Stimulated activated CD8-positive, alpha-beta memory T cell treated with anti-CD3 and anti-CD28 coated beads, Interleukin-15, amount 100 ng/mL, for 24 hours (primary cell): Measurements from ENCODE around the gene LDLRAD4.
"Not testable (repeated sequence)": the region's sequence is repeated elsewhere in the genome, so short reads cannot be mapped to it uniquely, and the experiment has no call there.

Experiments used
- DNase-seq: peaks from one replicate; pipeline ENCODE4 v3.0.0-alpha.2; 2020; ENCODE audit warnings: low read depth

LDLRAD4 gene

DNA sequence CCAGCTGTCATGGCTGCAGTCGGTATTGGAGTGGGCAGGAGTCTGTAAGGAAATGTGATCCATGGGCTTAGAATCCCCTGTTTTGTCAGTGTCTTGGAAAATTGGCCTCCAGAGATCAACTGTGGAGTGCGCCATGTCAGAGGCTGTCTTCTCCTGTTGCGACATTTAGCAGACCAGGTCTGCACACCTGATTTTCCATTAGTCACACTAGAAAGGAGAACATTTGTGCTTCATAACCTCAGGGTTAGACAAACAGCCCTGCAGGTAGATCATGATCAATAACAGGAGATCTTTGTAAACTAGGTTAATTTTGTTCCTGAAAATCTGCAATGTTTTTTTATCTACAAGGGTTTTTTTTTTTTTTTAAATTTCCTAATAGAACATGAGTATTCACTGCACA is 28.0 kb downstream of the LDLRAD4 start:
- DNase-seq, result no peak

- no peak for DNase-seq
Observed at GRCh38 chr18:13247506-13247905, 28.9 kb downstream of the LDLRAD4 start.

GRCh38 chr18:13252686-13253410 is 34.3 kb downstream of the LDLRAD4 start:
- DNase-seq, result no peak

GRCh38 chr18:13253786-13254688 is 35.5 kb downstream of the LDLRAD4 start:
- no peak for DNase-seq

DNA sequence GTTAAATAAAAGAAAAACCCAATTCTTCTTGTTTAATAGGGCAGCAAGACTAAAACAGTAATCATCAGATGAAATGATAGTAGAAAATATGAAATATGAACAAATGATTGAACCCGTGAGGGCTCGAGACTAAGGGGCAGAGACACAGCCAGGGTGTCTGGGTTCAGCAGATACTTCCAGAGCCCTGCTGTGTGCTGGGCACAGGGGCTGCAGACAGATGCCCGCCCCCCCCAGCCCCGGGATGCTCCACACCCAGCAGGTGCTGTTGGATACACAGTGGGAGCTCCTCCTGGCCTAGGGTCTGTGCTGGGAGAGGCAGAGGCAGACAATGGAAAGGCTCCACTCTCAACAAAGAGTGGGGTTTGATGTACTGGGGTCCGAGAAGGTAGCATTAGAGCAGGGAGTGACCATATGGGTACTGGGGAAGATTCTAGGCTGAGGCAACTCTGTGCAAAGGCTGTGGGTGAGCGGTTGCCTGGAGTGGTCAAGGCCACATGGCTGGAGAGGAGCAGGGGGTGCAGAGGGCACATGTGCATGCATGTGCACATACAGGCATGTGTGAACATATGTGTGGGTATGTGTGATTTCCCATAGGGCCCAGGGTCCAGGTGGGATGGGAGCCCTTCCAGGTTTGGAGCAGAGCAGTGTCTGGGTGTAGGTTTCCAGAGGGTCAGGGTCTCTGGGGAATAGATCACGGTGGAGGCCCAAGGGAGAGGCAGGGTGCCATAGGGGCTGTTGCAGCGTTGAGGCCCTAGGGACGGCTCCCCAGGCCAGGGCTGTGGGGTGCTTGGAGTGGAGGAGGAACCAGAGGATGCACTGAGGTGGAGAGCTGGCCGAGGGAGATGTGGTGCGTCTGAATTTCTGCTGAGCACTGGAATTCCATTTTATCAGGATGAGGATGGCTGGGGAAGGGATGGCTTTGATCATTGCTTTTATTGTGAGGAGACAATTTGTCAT is 36.7 kb downstream of the LDLRAD4 start:
- no peak for DNase-seq

DNA sequence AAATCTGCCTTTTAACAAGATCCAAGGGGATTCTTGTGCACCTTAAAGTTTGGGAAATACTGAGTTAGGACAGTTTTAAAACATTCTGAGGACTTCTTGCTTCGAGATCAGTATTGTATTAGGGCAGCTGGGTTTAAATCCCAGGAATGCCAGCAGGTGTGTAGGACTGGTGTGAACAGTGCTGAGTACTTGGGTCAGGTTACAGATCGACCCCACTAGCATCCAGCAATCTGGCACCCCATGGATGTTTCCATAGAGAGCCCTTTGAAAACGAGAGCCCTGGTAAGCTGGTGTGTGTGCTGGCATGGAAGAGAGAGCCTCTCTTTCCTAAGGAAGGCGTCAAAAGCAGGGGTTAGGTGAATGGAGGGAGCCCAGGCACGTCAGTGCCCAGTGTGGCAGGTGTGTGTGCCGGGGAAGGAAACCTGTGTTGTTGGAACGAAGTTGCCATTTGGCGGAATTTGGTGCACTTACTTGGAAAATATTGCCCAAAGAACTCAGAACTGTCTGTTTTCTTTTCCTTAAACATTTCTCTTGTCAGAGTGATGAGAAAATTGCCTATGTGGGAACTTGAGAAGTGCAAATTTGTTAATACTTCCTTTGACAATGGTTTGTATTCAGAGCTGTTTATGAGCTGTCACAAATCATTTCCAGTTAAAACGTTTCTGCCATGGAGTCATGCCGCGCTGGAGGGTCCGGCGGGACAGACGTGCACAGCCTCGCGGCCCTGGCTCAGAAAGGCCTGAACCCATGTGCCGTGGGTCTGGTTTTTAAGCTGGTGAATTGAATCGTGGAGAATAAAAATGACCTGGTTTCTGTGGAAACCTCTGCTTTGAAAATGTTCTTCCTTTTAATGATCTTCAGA is 38.1 kb downstream of the LDLRAD4 start:
- no peak for DNase-seq

GRCh38 chr18:13257361-13257980 is 38.9 kb downstream of the LDLRAD4 start:
- no peak for DNase-seq

DNA sequence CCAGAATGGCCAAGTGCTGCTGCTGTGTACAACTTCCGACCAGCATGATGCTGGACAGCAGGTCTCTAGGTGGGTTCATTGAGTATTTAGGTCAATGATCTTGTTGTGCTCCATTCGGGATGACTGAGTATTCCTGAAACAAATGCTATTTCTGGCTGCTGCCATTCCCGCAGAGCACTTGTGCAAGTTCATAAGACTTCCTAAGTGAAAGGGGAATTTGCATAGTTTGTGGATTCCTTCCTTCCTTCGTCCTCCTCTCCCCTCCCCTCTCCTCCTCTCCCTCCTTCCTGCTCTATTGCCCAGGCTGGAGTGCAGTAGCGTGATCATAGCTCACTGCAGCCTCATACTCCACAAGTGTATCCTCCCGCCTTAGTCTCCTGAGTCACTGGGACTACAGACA is 40.4 kb downstream of the LDLRAD4 start:
- no peak for DNase-seq

DNA sequence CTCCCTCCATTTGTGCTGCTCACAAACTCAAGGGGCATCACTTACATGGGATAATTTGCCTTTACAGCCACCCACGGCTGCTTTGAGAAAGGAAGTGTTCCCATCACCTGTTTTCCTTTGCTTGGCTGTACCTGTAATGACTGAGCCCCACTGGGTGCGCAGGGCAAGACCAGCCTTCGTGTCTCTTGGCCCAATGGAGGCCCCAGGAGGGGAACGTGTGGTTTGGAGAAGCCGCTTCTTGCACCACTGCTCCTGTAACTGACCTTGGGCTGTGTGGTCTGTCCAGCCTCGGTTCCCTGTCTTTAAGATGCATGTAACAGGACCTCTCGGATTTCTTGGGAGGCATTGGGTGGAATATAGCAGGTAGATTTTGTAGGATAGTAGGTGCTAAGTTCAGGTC is 41.1 kb downstream of the LDLRAD4 start:
- DNase-seq, result no peak

GRCh38 chr18:13260197-13260934 is 41.8 kb downstream of the LDLRAD4 start:
- no peak for DNase-seq

GRCh38 chr18:13260935-13261640 is 42.5 kb downstream of the LDLRAD4 start:
- DNase-seq, result no peak

DNA sequence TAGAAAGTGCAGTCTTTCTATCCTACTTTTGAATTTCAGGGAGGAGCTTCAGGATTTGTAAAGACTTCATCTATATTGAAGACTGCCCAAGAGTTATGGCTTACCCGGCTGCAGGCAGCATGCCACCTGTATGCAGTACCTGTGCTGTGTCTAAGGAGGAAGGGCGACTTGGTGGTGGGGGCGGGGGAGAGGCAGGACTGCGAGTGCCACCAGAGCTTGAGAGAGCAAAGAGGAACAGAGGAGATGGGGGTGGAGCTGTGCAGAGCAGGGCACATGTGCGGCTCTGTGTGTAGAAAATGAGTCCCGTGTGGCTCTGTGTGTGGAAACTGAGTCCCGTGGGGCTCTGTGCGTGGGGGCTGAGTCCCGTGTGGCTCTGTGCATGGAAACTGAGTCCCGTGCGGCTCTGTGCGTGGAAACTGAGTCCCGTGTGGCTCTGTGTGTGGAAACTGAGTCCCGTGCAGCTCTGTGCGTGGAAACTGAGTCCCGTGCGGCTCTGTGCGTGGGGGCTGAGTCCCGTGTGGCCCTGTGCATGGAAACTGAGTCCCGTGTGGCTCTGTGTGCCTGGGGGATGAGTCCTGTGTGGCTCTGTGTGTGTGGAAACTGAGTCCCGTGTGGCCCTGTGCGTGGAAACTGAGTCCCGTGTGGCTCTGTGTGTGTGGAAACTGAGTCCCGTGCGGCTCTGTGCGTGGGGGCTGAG is 43.2 kb downstream of the LDLRAD4 start:
- no peak for DNase-seq

DNA sequence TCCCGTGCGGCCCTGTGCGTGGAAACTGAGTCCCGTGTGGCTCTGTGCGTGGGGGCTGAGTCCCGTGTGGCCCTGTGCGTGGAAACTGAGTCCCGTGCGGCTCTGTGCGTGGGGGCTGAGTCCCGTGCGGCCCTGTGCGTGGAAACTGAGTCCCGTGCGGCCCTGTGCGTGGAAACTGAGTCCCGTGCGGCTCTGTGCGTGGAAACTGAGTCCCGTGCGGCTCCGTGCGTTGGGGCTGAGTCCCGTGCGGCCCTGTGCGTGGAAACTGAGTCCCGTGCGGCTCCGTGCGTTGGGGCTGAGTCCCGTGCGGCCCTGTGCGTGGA is 43.8 kb downstream of the LDLRAD4 start:
- not testable (repeated sequence) for DNase-seq

GRCh38 chr18:13262839-13263691 is 44.5 kb downstream of the LDLRAD4 start:
- no peak for DNase-seq

DNA sequence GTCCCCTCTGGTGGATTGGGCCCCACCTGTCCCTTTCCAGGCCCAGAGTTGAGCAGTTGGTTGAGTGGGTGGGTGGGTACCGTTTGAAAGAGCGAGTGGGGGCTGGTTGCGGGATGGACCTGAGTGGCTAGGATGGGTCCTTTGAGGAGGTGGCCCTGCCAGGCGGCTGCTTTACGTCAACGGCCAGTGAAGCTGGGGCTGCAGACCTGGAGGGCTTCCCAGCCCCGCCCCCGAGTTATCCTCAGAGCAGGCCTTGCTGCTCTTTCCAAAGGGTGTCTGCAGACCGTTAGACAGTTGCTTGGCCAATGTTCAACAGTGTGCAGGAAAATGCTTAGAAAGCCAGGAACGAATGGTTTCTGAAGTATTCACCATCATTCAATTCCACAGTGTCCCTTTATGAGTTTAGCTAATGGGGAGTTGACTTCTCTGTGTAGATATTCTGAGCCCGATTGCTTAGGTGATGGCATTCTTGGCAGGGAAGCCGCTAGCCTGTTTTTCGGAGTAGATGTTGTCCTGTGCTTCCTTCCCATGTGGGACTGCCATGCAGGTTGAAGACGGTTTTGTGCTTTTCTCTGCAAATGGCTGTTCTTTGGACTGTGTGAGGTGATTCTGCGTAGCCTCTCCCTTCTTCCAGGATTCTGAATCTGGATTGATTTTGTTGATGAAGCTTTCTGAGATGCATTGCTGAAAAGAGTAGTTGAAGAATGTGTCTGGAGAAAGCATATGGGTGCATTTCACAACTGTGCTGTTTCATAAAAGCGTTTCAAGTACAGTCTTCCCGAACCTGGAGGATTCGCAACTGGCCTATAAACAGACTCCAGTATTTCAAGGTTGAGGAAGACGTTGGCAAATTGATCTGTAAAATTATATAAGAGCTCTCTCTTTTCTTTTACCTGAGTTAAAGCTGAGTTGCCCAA is 45.8 kb downstream of the LDLRAD4 start:
- no peak for DNase-seq

DNA sequence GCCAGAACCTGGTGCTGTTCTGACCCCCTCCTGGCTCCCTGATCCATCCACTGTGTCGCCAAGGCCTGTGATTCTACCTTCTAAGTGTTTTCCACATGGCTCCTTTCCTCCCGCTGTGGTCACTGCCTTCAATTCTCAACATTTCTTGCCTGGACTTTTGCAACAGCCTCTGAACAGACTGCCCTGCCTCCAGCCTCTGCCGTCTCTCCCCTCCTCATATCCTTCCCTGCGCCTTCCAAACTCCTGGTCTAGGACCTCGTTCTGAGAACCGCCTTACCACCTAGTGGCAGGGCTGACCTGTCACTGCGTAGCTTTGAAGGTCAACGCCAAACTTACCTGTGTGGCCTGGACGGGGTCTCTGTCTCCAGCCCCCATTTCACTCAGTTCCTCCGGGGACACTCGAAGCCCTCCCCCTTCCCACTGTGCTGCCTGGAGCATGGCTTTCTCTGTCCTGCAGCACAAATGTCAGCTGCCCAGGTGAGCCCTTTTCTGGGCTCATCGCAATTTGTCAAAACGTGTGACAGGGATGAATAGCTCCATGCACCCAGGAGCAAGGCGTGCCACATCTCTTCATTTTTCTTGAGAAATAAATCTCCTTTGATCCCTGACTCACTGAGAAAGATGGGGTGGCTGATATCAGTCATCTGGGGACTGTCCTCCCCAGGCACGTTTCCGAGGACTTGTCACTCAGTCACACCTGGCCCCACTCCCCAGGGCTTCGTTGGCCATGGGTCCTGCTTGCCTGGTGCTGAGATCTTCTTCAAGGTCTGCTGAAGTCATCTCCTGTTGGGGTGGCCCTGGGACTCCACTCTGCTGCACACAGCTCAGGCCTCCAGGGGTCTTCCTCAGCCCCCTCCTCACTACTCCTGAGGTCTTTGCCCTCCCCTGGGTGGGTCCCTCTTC is 46.7 kb downstream of the LDLRAD4 start:
- DNase-seq, result no peak
